ENCODE data around the gene ACVR1.

Gene ACVR1

DNA sequence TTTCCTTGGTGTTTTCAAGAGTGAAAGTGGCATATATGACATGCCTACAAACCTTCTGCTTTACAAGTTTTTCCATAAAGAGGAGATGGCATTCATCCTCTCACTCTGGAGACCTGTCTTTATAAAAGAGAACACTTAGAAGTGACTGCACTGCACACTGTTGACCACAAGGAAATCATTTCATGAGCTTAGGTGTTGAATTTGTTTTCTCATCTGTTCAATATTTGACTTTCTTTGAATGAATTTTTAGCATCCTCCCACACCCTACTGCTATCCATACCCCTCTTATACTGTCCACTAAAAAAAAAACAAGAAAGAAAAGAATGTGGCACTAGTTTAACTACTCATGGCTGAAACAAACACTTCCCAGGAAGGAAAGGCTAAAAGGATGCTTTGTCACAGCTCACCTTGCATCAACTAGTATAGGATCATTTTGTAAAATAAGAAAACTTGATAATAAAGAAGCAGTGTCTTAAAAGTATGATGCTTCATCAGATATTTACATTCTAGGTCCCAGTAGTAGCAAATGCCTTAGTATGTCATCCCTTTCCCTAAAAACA, 83.0 kb downstream of the ACVR1 start:
- no peak for DNase-seq (ENCODE audit: low read depth in 2 of 2, low spot score in 1 of 2)

DNA sequence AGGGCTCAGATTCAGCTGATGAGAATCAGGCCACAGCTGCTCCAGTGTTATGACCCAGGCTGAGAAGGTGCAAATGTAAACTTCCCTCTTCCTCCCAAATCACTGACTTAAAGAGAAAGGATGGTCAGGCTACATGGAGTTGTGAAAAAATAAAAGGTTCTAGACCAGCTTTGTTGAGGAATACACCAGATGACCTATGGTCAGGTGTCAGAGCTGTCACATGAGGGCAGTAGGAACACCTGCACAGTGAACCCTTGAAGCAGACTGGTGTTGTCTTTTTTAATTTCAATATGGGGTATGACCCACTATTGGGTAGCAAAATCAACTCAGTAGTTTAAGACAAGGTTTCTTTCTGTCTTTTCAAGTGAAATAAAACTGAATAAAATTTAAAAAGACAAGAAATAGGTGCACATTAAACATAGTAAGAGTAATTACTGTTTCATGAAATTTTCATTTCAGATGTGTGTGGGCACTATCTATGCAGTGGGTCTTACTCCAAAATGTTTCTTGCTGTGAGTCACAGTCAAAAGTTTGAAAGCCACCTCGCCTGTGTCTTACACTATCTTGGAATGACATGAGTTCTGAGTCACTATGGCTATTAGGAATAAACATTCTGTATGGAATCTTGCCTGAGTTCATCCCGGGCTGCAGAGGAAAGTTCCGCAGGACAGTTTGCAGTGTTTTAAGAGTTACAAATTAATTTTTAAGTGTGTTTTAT, 83.6 kb downstream of the ACVR1 start:
- no peak for DNase-seq (ENCODE audit: low read depth in 2 of 2, low spot score in 1 of 2)

DNA sequence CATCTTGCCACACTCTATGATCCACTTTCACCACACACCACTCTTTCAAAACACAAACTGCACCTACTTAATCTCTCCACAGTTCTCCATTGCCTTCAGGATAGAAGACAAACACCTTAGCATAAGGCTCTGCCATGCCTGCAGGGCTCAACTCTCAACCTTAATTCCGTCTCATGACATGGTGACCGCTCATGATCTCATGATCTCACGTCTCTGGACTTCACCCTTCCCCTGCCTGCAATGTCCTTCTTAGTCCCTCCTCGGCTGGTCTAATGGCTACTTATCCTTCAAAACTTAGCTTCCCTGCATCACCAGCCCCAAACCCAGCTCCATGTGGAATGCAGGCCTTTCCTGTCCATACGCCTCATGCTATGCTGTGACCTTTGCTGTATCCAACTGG, 85.3 kb downstream of the ACVR1 start:
- no peak for DNase-seq (ENCODE audit: low read depth in 2 of 2, low spot score in 1 of 2)

DNA sequence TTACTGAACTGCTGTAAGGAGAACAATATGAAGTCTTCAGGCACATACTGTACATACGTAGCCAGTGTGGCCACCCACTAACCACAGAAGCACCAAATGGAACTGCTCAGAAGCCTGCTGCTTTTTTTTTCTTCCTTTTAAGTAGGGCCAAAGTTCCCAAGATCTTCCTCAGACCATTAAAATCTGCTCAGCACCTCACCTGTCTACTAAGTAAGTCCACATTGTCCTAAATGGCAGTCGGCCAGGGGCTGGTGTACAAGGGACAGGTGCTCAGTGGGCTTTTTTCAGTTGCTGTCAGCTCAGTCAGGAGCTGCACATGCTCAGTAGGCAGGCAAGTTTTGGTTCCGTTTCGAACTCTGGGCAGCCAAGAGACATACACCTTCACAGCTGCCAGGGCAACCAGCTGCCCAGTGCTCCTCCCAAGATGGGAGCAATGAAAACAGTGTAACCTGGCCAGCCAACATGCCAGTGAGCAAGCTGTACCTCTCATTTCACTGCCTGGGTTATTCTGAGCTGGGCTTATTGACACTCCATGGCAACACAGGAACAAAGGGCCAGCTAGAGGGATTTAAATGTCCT, 86.1 kb downstream of the ACVR1 start:
- no peak for DNase-seq (ENCODE audit: low read depth in 2 of 2, low spot score in 1 of 2)

DNA sequence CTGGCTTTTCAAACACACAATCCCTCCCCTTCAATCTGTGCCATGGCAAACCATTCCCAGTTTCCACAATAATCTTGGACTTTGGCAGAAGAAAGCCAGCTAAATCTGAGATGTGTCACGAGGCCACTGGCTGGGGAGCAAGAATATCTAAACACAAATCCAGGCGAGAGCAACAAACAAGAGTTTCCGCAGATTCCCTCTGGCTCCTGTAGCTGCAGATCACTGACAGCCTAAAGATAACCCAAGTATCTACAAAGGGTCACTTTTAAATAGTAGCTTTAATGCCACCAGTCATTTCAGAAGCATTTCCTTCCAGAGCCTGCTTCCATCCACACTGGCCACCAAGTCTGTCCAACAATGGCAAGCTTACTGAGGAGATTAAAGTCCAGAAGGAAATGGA, 86.9 kb downstream of the ACVR1 start:
- DNase-seq (ENCODE audit: low read depth in 2 of 2, low spot score in 1 of 2): no peak

GRCh38 chr2:157788201-157788600, 87.9 kb downstream of the ACVR1 start:
- DNase-seq (ENCODE audit: low read depth in 2 of 2, low spot score in 1 of 2): no peak

DNA sequence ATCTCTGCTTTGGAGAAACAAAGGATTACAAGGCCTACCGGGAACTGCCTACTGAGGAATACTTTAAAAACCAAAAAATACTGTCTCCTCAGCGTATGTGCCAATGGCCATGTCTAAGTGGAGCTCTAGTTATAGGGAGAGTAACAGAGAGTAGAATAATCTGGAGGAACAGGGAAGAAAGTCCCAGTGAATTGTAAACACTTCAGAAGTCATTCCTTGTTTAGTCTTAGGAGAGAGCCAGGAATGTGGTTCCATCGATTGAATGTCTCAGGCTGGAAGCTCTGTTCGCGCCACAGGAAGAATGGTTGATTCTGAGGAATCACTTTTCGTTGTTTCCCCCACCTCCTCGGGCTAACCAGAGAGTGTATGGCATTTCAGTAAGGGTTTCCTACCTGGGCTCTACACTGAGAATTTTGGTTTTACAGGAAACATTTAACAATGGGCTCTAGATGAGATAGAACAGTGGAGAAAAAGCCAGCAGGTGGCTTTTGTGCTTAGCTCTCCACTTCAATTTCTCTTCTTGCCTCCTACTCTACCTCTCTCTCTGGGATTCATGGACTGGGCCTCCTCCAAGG, 88.7 kb downstream of the ACVR1 start:
- DNase-seq (ENCODE audit: low read depth in 2 of 2, low spot score in 1 of 2): no peak

GRCh38 chr2:157786663-157787363, 89.3 kb downstream of the ACVR1 start:
- no peak for DNase-seq (ENCODE audit: low read depth in 2 of 2, low spot score in 1 of 2)

GRCh38 chr2:157785866-157786662, 90.1 kb downstream of the ACVR1 start:
- no peak for DNase-seq (ENCODE audit: low read depth in 2 of 2, low spot score in 1 of 2)

GRCh38 chr2:157785200-157785599, 90.9 kb downstream of the ACVR1 start:
- no peak for DNase-seq (ENCODE audit: low read depth in 2 of 2, low spot score in 1 of 2)

- no peak for DNase-seq (ENCODE audit: low read depth in 2 of 2, low spot score in 1 of 2)
Measured at GRCh38 chr2:157784823-157785175, 91.3 kb downstream of the ACVR1 start.

- DNase-seq (ENCODE audit: low read depth in 2 of 2, low spot score in 1 of 2): no peak
Measured at GRCh38 chr2:157784169-157784822, 91.8 kb downstream of the ACVR1 start.

DNA sequence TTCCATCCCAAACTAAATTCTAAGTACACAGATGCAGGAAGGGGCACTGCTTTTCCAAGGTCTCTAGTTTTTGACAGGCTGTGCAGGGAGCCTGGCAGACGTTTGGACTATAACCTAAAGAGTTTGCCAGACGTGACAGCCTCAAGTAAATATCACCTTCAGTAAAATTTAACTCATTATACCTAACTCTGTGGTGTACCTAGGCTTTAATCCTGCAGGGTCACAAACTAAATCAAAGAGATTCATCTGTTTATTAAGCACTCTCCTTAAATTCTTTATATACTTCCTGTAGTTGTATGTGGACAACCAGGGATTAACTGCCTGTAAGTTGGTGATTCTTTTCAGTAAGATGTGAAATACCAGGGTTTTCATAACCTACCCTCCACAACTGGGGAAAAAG, 92.9 kb downstream of the ACVR1 start:
- DNase-seq (ENCODE audit: low read depth in 2 of 2, low spot score in 1 of 2): no peak

DNA sequence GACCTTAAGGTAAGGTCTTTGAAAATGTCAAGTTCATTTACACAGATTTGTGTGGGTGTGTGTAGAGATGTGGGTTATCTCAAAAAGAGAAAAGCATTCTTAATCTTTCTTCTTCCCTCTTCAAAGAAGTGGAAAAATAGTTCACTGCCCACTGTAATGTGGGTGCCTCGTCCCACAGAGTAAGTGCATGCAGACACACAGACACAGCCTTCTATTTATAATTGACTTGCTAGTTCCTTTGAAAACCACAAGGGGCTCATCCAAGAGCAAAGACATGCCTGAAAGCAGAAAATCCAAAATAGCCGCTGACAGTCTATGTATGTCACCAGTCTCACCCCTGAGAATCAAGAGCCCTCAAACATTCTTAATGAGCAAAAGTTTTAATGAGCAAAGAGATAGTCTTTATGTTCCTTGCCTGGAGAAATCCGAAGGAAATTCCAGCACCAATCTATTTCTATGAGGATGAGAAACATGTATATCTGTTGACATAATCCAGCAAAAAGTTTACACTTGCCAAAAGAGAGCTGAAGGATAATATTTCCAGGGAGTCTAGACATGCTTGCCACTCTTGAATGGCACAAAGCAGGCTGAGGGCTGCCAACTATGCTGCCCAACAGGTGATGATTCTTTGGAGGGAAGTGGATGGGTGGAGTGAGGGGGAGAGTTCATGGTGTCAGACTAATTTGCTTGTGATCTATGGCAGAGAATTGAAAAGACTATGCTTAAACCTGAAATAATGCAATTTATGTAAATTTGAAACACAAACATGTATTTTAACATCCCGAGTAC, 93.9 kb downstream of the ACVR1 start:
- DNase-seq (ENCODE audit: low read depth in 2 of 2, low spot score in 1 of 2): no peak

DNA sequence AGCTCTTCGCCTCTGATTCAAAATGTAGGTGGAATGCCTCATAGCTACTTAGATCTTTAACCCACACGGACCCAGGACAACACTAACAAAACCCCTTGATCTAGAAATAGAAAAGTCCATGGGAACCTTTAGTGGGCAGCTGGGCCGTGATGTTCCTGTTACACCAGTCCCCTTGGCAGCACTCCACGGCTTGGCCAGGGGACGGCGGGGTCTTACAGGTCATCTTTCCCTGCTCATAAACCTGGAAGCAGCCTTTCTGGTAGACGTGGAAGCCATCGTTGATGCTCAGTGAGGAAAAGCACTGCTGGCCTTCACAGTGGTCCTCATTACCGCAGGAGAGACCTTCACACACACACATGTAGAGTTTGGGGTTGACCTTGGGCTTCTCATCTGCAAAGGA, 95.9 kb downstream of the ACVR1 start:
- no peak for DNase-seq (ENCODE audit: low read depth in 2 of 2, low spot score in 1 of 2)

- no peak for DNase-seq (ENCODE audit: low read depth in 2 of 2, low spot score in 1 of 2)
Measured at GRCh38 chr2:157779794-157780193, 96.3 kb downstream of the ACVR1 start.

DNA sequence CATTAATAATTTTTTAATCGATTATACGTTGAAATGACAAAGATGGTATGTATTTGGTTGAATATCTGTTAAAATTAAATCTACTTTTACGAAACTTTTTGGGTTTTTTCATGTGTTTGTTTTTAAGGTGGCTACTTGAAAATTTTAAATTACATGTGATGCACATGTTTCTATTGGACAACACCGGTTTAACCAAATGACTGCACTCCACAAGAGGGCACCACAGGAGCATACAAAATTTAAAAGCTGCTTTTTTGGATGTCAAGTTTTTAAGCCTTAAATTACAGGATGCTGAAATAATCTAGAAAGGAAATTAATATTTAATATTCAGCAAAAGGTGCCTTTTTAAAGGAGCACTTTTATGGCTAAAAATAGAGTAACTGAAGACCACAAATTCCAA, 98.7 kb downstream of the ACVR1 start:
- peak; percentile 5 to 11 for DNase-seq (ENCODE audit: low read depth in 2 of 2, low spot score in 1 of 2)

DNA sequence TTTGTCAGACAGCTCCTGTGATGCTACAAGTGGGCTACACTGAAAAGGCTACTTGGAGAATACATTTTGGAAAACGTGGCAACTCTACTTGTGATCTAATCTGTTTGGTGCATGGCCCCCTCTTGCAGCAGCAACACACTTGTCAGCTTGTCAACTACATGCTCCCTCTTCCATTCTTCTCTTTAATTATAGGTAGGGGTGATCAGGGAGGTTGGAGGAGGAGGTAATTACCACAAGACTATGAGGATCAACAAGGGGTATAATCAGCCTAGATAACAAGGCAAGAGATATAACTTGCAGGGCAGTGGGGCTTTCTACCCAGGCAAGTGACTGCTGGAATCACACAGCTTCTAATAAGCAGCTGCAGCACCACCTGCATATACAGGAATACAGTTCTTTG, 104.9 kb downstream of the ACVR1 start:
- DNase-seq (ENCODE audit: low read depth in 2 of 2, low spot score in 1 of 2): no peak

- no peak for DNase-seq (ENCODE audit: low read depth in 2 of 2, low spot score in 1 of 2)
Measured at GRCh38 chr2:157769856-157770255, 106.3 kb downstream of the ACVR1 start.

DNA sequence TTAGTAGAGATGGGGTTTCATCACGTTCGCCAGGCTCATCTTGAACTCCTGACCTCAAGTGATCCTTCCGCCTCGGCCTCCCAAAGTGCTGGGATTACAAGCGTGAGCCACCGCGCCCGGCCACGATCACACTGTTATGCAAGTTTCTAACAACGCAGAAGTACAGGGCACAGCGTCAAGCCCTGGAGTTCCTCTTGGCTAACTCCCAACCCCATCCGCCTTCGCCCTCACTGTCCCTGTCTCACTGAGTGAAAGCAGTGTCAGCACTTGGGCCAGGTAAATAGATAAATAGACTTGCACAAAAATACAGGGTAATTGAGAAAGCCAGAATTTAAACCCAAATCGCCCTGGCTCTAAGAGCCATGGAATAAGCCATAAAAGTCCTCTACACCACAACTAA, 111.7 kb downstream of the ACVR1 start:
- no peak for DNase-seq (ENCODE audit: low read depth in 2 of 2, low spot score in 1 of 2)

All from stimulated activated CD8-positive, alpha-beta memory T cell treated with anti-CD3 and anti-CD28 coated beads, Interleukin-4, amount 100 ng/mL, for 4 hours (primary cell).